ENCODE results near the gene TFRC.
A peak's percentile ranks its signal among the peaks of the same experiment; 100 is the strongest.
"Not testable (repeated sequence)": the region's sequence is repeated elsewhere in the genome, so short reads cannot be mapped to it uniquely, and the experiment has no call there.

TFRC gene

DNA sequence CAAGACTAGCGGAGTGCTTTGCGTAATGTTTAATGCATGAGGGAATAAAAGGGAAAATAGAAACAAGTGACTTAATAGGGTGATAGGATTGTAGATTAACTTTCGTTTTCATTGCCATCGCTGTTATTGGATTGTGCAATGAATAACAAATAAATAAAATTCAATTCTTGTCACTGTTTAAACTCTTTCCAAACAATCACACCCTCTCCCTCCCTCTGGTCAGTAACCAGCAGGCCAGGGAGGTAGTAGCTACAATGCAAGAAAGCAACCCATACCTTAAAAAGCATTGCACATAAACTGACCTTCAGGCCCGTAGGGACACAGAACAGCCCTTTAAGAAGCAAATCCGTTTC is 705 bp upstream of the TFRC start:
- Histone ChIP-seq H3K9me3 (ENCODE audit: control insufficient read depth, low read length) (no peaks in the 10 kb centered on the region), H3K4me2 (ENCODE audit: low read length) (peak overlapping the region; percentile 82), H2AFZ (peak overlapping the region; percentile 99), H3K9ac (no peak overlapping the region), H3K27me3 (ENCODE audit: control insufficient read depth, insufficient read depth, low read length) (no peaks in the 10 kb centered on the region), H3K27ac (peak overlapping the region; percentile 93), H3K79me2 (peaks cover 26% of the 10 kb centered on the region), H3K4me3 (ENCODE audit: low read depth, low read length) (peak overlapping the region; percentile 91), H3K36me3 (ENCODE audit: control insufficient read depth, insufficient read depth, low read length) (no peaks in the 10 kb centered on the region), H3K4me1 (peaks cover 11% of the 10 kb centered on the region)
- TF ChIP-seq, protein P1, sequence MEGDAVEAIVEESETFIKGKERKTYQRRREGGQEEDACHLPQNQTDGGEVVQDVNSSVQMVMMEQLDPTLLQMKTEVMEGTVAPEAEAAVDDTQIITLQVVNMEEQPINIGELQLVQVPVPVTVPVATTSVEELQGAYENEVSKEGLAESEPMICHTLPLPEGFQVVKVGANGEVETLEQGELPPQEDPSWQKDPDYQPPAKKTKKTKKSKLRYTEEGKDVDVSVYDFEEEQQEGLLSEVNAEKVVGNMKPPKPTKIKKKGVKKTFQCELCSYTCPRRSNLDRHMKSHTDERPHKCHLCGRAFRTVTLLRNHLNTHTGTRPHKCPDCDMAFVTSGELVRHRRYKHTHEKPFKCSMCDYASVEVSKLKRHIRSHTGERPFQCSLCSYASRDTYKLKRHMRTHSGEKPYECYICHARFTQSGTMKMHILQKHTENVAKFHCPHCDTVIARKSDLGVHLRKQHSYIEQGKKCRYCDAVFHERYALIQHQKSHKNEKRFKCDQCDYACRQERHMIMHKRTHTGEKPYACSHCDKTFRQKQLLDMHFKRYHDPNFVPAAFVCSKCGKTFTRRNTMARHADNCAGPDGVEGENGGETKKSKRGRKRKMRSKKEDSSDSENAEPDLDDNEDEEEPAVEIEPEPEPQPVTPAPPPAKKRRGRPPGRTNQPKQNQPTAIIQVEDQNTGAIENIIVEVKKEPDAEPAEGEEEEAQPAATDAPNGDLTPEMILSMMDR (IDR thresholded peaks at IDR 0.05): no peak

DNA sequence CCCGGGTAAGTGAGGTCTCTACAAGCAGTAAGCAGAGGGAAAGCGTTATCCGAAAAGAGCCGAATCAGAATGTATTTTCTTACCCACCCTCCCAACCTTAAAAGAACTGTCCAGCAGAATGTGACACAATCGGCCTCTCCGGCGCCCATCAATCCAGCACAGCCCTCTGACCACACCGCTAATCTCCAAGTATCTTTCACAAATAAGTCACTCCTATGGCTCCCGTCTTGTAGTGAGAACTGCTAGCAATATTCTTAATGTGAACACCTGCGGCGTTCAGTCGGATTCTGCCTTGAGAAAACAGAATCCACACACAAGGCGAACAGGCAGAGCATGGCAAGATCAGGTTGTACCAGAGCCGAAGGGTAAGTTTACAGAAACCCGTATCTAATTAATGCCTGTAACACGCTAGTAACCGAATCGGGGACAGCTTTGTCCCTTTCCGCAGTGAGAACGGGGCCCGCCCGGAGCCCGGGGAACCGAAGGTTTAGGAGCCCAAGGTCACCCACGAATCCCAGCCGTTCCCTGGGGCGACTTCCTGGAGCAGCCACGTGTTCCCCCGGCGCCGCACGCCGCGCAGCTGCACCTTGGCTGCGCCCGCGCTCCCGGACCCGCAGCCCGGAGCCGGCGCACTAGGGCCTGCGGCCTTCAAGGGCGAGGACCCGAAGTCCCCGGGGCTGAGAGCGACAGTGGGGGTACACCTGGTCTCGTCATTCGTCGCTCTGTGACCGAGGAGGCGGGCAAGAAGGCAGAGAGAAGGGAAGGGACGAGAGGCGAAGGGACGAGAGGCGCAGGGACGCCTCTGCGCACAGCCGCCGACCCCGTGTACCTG is 672 bp downstream of the TFRC start:
- no peaks in the 10 kb centered on the region for H3K27me3 ChIP-seq (ENCODE audit: control insufficient read depth, insufficient read depth, low read length)
- H3K79me2 ChIP-seq: peaks cover 33% of the 10 kb centered on the region
- H2AFZ ChIP-seq: peak overlapping the region; percentile 99
- peak overlapping the region; percentile 82 for H3K4me2 ChIP-seq (ENCODE audit: low read length)
- H3K4me1 ChIP-seq: peaks cover 11% of the 10 kb centered on the region
- H3K27ac ChIP-seq: peak overlapping the region; percentile 93
- H3K4me3 ChIP-seq (ENCODE audit: low read depth, low read length): peak overlapping the region; percentile 91
- H3K9ac ChIP-seq: peak overlapping the region; percentile 77
- TF ChIP-seq, protein P1 (IDR thresholded peaks at IDR 0.05): no peak
- no peaks in the 10 kb centered on the region for H3K36me3 ChIP-seq (ENCODE audit: control insufficient read depth, insufficient read depth, low read length)
- H3K9me3 ChIP-seq (ENCODE audit: control insufficient read depth, low read length): no peaks in the 10 kb centered on the region

DNA sequence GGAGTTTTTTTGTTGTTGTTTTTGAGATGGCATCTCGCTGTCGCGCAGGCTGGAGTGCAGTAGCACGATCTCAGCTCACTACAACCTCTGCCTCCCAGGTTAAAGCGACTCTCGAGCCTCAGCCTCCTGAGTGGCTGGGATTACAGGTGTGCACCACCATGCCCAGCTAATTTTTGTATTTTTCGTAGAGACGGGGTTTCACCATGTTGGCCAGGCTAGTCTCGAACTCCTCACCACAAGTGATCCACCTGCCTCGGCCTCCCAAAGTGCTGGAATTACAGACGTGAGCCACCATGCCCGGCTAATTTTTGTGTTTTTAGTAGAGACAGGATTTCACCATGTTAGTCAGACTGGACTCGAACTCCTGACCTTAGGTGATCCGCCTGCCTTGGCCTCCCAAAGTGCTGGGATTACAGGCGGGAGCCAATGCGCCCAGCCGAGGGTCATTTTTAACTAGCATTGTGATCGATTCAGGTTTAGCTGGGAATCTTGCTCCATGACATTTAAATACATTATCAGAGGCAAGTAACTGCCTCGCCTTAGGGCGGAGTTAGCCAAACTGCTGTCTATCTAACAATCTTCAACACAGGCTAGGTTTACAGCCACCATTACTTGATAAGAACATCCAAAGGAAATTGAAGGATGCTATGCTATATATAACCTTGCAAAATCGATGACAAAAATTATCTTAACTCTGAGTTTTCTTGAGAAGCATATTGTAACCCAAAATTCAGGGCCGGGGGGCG is 1.6 kb downstream of the TFRC start:
- Histone ChIP-seq H3K27ac (peak overlapping the region; percentile 93), H3K79me2 (peaks cover 33% of the 10 kb centered on the region), H3K4me1 (peaks cover 11% of the 10 kb centered on the region), H3K4me3 (ENCODE audit: low read depth, low read length) (peak overlapping the region; percentile 91), H3K4me2 (ENCODE audit: low read length) (peak overlapping the region; percentile 82)
- H3K9ac ChIP-seq; H3K36me3 ChIP-seq (ENCODE audit: control insufficient read depth, insufficient read depth, low read length); H3K27me3 ChIP-seq (ENCODE audit: control insufficient read depth, insufficient read depth, low read length); H3K9me3 ChIP-seq (ENCODE audit: control insufficient read depth, low read length); H2AFZ ChIP-seq: not testable (repeated sequence)

DNA sequence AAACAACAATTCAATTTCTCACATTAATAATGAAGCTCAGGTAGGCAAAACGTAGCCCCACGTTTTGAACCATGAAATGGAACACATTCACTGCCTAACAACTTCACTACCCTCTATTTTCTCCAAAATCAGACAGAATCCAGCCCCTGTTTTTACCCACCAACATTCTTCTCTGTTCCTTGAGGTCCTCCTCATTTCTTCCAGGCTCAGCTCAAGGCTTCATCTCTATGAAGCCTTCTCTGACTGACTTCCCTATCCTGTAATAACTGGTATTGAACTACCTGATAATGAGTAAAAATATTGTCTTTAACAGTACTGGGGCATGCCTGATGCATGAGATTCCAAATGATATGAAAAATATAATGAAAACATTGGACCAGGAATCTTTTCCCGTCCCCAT is 2.2 kb downstream of the TFRC start:
- Histone ChIP-seq H3K79me2 (peaks cover 33% of the 10 kb centered on the region), H3K4me1 (peaks cover 11% of the 10 kb centered on the region), H3K27ac (no peak overlapping the region), H3K4me3 (ENCODE audit: low read depth, low read length) (no peak overlapping the region), H3K4me2 (ENCODE audit: low read length) (no peak overlapping the region), H3K9me3 (ENCODE audit: control insufficient read depth, low read length) (no peaks in the 10 kb centered on the region), H3K36me3 (ENCODE audit: control insufficient read depth, insufficient read depth, low read length) (no peaks in the 10 kb centered on the region), H3K27me3 (ENCODE audit: control insufficient read depth, insufficient read depth, low read length) (no peaks in the 10 kb centered on the region), H3K9ac (no peak overlapping the region), H2AFZ (no peak overlapping the region)
- TF ChIP-seq, protein P1 (IDR thresholded peaks at IDR 0.05): no peak

DNA sequence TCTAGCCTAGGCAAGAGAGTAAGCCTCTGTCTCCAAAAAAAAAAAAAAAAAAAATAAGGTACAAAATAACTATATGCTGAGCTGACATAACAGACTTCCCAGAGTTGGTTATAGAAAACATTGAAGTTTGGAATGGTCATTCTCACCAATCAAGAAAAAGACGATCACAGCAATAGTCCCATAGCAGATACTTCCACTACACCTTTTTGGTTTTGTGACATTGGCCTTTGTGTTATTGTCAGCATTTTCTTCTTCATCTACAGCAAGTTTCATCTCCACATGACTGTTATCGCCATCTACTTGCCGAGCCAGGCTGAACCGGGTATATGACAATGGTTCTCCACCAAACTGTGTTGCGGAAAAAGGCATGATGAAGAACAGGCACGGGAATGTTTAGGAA is 6.9 kb downstream of the TFRC start:
- no peaks in the 10 kb centered on the region for H3K9me3 ChIP-seq (ENCODE audit: control insufficient read depth, low read length)
- no peak overlapping the region for H3K27ac ChIP-seq
- TF ChIP-seq, protein P1 (IDR thresholded peaks at IDR 0.05): no peak
- peaks cover under 1% of the 10 kb centered on the region for H3K4me1 ChIP-seq
- H3K4me3 ChIP-seq (ENCODE audit: low read depth, low read length): no peak overlapping the region
- H3K36me3 ChIP-seq (ENCODE audit: control insufficient read depth, insufficient read depth, low read length): no peaks in the 10 kb centered on the region
- no peak overlapping the region for H3K4me2 ChIP-seq (ENCODE audit: low read length)
- H3K9ac ChIP-seq: no peak overlapping the region
- H2AFZ ChIP-seq: no peak overlapping the region
- no peaks in the 10 kb centered on the region for H3K27me3 ChIP-seq (ENCODE audit: control insufficient read depth, insufficient read depth, low read length)
- H3K79me2 ChIP-seq: peaks cover 25% of the 10 kb centered on the region

All from parathyroid adenoma (tissue), 2 donors.